ENCODE data around the gene TBXAS1.

GRCh38 chr7:139953229-139953628 lies 124.2 kb downstream of the TBXAS1 start:
- TF ChIP-seq KLF16 (tag by site-specific recombination; IDR thresholded peaks at IDR 0.05) (no peak), CTCF (tag by site-specific recombination; IDR thresholded peaks at IDR 0.05) (no peak), TCF7L2 (IDR thresholded peaks at IDR 0.05; ENCODE audit: borderline replicate concordance, low read depth, low read length) (no peak), ZNF660 (tag by site-specific recombination; IDR thresholded peaks at IDR 0.05) (no peak), ATF2 (tag by site-specific recombination; IDR thresholded peaks at IDR 0.05; ENCODE audit: low read depth) (no peak), GLIS1 (tag by site-specific recombination; IDR thresholded peaks at IDR 0.05) (no peak), ZNF747 (tag by site-specific recombination; IDR thresholded peaks at IDR 0.05) (no peak), REST (tag by site-specific recombination; IDR thresholded peaks at IDR 0.05) (no peak), ZNF830 (tag by site-specific recombination; IDR thresholded peaks at IDR 0.05; ENCODE audit: low read depth) (no peak), ZNF626 (tag by site-specific recombination; IDR thresholded peaks at IDR 0.05) (no peak)
